HG03378 (cell line): ENCODE measurements around the gene ANKRD44.

Source experiments
- ATAC-seq: cut with Tn5 transposase; IDR thresholded peaks from one replicate; pipeline ENCODE4 v1.9.1; 2021; ENCODE audit warnings: mild to moderate bottlenecking, moderate library complexity; ENCODE audit not compliant: unreplicated experiment

ANKRD44 gene

GRCh38 chr2:197322724-197323720 lies 12.4 kb upstream of the ANKRD44 start:
- peak; percentile 47 for ATAC-seq

GRCh38 chr2:197322143-197322542 lies 11.6 kb upstream of the ANKRD44 start:
- ATAC-seq: no peak

- no peak for ATAC-seq
Measured at GRCh38 chr2:197315371-197315770, 4.8 kb upstream of the ANKRD44 start.

- no peak for ATAC-seq
Measured at GRCh38 chr2:197312186-197312585, 1.6 kb upstream of the ANKRD44 start.

GRCh38 chr2:197311421-197312033 lies 947 bp upstream of the ANKRD44 start:
- ATAC-seq: no peak

GRCh38 chr2:197310987-197311420 lies 424 bp upstream of the ANKRD44 start:
- ATAC-seq: no peak

- ATAC-seq: no peak
Measured at GRCh38 chr2:197309691-197310231, 819 bp downstream of the ANKRD44 start.

- ATAC-seq: no peak
Measured at GRCh38 chr2:197308996-197309690, 1.4 kb downstream of the ANKRD44 start.

GRCh38 chr2:197308585-197308984 lies 2.0 kb downstream of the ANKRD44 start:
- ATAC-seq: no peak

GRCh38 chr2:197307933-197308521 lies 2.6 kb downstream of the ANKRD44 start:
- ATAC-seq: peak; percentile 26

- ATAC-seq: no peak
Measured at GRCh38 chr2:197307236-197307932, 3.2 kb downstream of the ANKRD44 start.

GRCh38 chr2:197306696-197307040 lies 3.9 kb downstream of the ANKRD44 start:
- ATAC-seq: no peak

GRCh38 chr2:197306024-197306695 lies 4.4 kb downstream of the ANKRD44 start:
- no peak for ATAC-seq

GRCh38 chr2:197304556-197305011 lies 6.0 kb downstream of the ANKRD44 start:
- peak; percentile 36 for ATAC-seq

- no peak for ATAC-seq
Measured at GRCh38 chr2:197300139-197300538, 10.4 kb downstream of the ANKRD44 start.

GRCh38 chr2:197298609-197299008 lies 12.0 kb downstream of the ANKRD44 start:
- no peak for ATAC-seq

- ATAC-seq: peak; percentile 36
Measured at GRCh38 chr2:197297772-197298318, 12.7 kb downstream of the ANKRD44 start.

GRCh38 chr2:197297266-197297665 lies 13.3 kb downstream of the ANKRD44 start:
- ATAC-seq: no peak

GRCh38 chr2:197296835-197297234 lies 13.7 kb downstream of the ANKRD44 start:
- ATAC-seq: no peak
